Caco-2 (cell line): Measurements from ENCODE around the gene XPO5. TPM values are rescaled to one million over a fixed set of nuclear protein-coding genes. Genes with fewer than 3 reads are reported as not detected.

Experiments
- BruUV-seq: library from RNA; stranded (reverse); fragments of 400-500 nt; replicated peaks from 2 replicates; lab custom pipeline; 2021; lab: Mats Ljungman, UMichigan
- CTCF ChIA-PET: fragments of 300-600 bp; sonication (Branson Sonifier 250); formaldehyde crosslinking; loops from one replicate; lab custom pipeline; 2022; ENCODE audit warnings: antibody characterized with exemption; lab: Charles Lee
- POLR2A ChIA-PET: fragments of 300-600 bp; sonication (Branson Sonifier 250); formaldehyde crosslinking; loops from one replicate; lab custom pipeline; 2022; ENCODE audit warnings: antibody characterized with exemption; lab: Charles Lee
- DNase-seq, 2 experiments: peaks; one replicate each; pipeline versions ENCODE4 v3.0.0 to v3.0.0-alpha.2; 2020 to 2022
- H3K27me3 ChIP-seq: replicated peaks from 2 replicates; pipeline ENCODE4 v1.6.0; 2011; ENCODE audit warnings: low read length; ENCODE audit not compliant: control insufficient read depth, insufficient read depth
- H3K36me3 ChIP-seq: 2 replicates; pipeline ENCODE4 v1.5.1; 2011; ENCODE audit warnings: low read length; ENCODE audit not compliant: control insufficient read depth, insufficient read depth
- H3K4me1 ChIP-seq: fragments of 250-450 bp; sonication (Bioruptor Pico); 2 replicates; pipeline ENCODE4 v1.5.1; 2020; ENCODE audit warnings: mild to moderate bottlenecking
- H3K4me3 ChIP-seq: 2 replicates; pipeline ENCODE4 v1.5.1; 2011; ENCODE audit warnings: low read depth, mild to moderate bottlenecking, control low read depth, low read length
- H3K9me3 ChIP-seq: fragments of 250-450 bp; sonication (Bioruptor Pico); 2 replicates; pipeline ENCODE4 v1.5.1; 2020; ENCODE audit warnings: mild to moderate bottlenecking, moderate library complexity
- H3K27ac Mint-ChIP-seq: one replicate; pipeline ENCODE4 v1.8.0; 2022; ENCODE audit warnings: mixed read lengths; ENCODE audit not compliant: unreplicated experiment
- H3K27me3 Mint-ChIP-seq: one replicate; pipeline ENCODE4 v1.8.0; 2022; ENCODE audit warnings: mixed read lengths; ENCODE audit not compliant: insufficient read depth, unreplicated experiment
- H3K36me3 Mint-ChIP-seq: one replicate; pipeline ENCODE4 v1.8.0; 2022; ENCODE audit warnings: mild to moderate bottlenecking, mixed read lengths; ENCODE audit not compliant: insufficient read depth, unreplicated experiment
- H3K4me1 Mint-ChIP-seq: one replicate; pipeline ENCODE4 v1.8.0; 2022; ENCODE audit warnings: low read depth, mixed read lengths; ENCODE audit not compliant: unreplicated experiment
- H3K4me3 Mint-ChIP-seq: one replicate; pipeline ENCODE4 v1.8.0; 2022; ENCODE audit warnings: mild to moderate bottlenecking, moderate library complexity, mixed read lengths; ENCODE audit not compliant: unreplicated experiment
- H3K9me3 Mint-ChIP-seq: one replicate; pipeline ENCODE4 v1.8.0; 2022; ENCODE audit warnings: mixed read lengths; ENCODE audit not compliant: unreplicated experiment
- CTCF ChIP-seq, 2 experiments: fragments of 200-600 bp in 1 of 2; IDR thresholded peaks; 1 replicate in 1 of 2; 2 replicates in 1 of 2; pipeline versions ENCODE4 v1.5.1 to v1.8.0; 2011 to 2022; ENCODE audit warnings: antibody characterized with exemption in 1 of 2, control low read depth in 1 of 2, inconsistent platforms in 1 of 2, low read depth in 1 of 2, low read length in 1 of 2, mild to moderate bottlenecking in 1 of 2, moderate library complexity in 1 of 2; ENCODE audit not compliant: insufficient read depth in 1 of 2, severe bottlenecking in 1 of 2, unreplicated experiment in 1 of 2
- intact Hi-C: fragments of 100-400 bp; cut with micrococcal nuclease; formaldehyde crosslinking; loops from one replicate; pipeline ENCODE4 v1.10.0; 2022; ENCODE audit not compliant: unreplicated experiment
- total RNA-seq: library from RNA; stranded (reverse); gene quantifications from 2 replicates; pipeline ENCODE4 v1.2.3, GENCODE V29; 2022

Gene XPO5
- total RNA-seq, 1 experiment from 2014 or later: 79.3 TPM

- TF ChIP-seq CTCF (IDR thresholded peaks at IDR 0.05; ENCODE audit: insufficient read depth in 1 of 2, low read depth in 1 of 2, low read length in 1 of 2, severe bottlenecking in 1 of 2, unreplicated experiment in 1 of 2): no peak
- BruUV-seq: no TSS peak
- no peaks in the 10 kb centered on the region for H3K9me3 ChIP-seq
- no peaks in the 10 kb centered on the region for H3K36me3 ChIP-seq
- H3K4me1 Mint-ChIP-seq: peaks cover 6% of the 10 kb centered on the region
- ChIA-PET POLR2A (no interaction called here), CTCF (interaction anchor here (1.2 kb wide), 1 partner anchor 45 kb away, joined by 3 read pairs; no protein-coding TSS in a partner anchor)
- intact Hi-C loops: no loop called here
- no peaks in the 10 kb centered on the region for H3K27me3 ChIP-seq
- DNase-seq: no peak
- H3K4me1 ChIP-seq: 0 out of 2 replicates have a peak, but pooled peaks cover 13% of the 10 kb centered on the region
- H3K4me3 ChIP-seq: no peak overlapping the region
- H3K4me3 Mint-ChIP-seq: no peak overlapping the region
- H3K36me3 Mint-ChIP-seq: peaks cover 5% of the 10 kb centered on the region
- no peak overlapping the region for H3K27ac Mint-ChIP-seq
- H3K9me3 Mint-ChIP-seq: no peaks in the 10 kb centered on the region
- H3K27me3 Mint-ChIP-seq: no peaks in the 10 kb centered on the region
Measured at GRCh38 chr6:43489277-43490072, 86.4 kb downstream of the XPO5 start.

GRCh38 chr6:43488667-43489276 is 87.1 kb downstream of the XPO5 start:
- no peak overlapping the region for H3K4me3 ChIP-seq
- ChIA-PET POLR2A (interaction anchor here (0.7 kb wide), 1 partner anchor 474 kb away, joined by 3 read pairs; no protein-coding TSS in a partner anchor), CTCF (no interaction called here)
- Mint-ChIP-seq H3K27ac (no peak overlapping the region), H3K4me1 (peaks cover 6% of the 10 kb centered on the region), H3K27me3 (no peaks in the 10 kb centered on the region), H3K36me3 (peaks cover 5% of the 10 kb centered on the region), H3K9me3 (no peaks in the 10 kb centered on the region), H3K4me3 (no peak overlapping the region)
- no peaks in the 10 kb centered on the region for H3K9me3 ChIP-seq
- H3K4me1 ChIP-seq: 0 out of 2 replicates have a peak, but pooled peaks cover 8% of the 10 kb centered on the region
- TF ChIP-seq CTCF (IDR thresholded peaks at IDR 0.05; ENCODE audit: insufficient read depth in 1 of 2, low read depth in 1 of 2, low read length in 1 of 2, severe bottlenecking in 1 of 2, unreplicated experiment in 1 of 2): no peak
- no peaks in the 10 kb centered on the region for H3K36me3 ChIP-seq
- H3K27me3 ChIP-seq: no peaks in the 10 kb centered on the region
- intact Hi-C loops: no loop called here
- DNase-seq: no peak
- BruUV-seq: no TSS peak

GRCh38 chr6:43481591-43482236 is 94.1 kb downstream of the XPO5 start:
- Mint-ChIP-seq H3K9me3 (no peaks in the 10 kb centered on the region), H3K36me3 (peaks cover 12% of the 10 kb centered on the region), H3K27ac (no peak overlapping the region), H3K27me3 (no peaks in the 10 kb centered on the region), H3K4me1 (peaks cover 20% of the 10 kb centered on the region), H3K4me3 (no peak overlapping the region)
- ChIA-PET CTCF (no interaction called here), POLR2A (no interaction called here)
- Histone ChIP-seq H3K4me1 (peaks cover 14% of the 10 kb centered on the region; the same call in 1 of the 2 replicates), H3K36me3 (no peaks in the 10 kb centered on the region), H3K4me3 (no peak overlapping the region), H3K27me3 (no peaks in the 10 kb centered on the region), H3K9me3 (no peaks in the 10 kb centered on the region)
- DNase-seq: no peak
- intact Hi-C loops: no loop called here
- TSS peak; percentile 1 for BruUV-seq
- TF ChIP-seq CTCF (IDR thresholded peaks at IDR 0.05; ENCODE audit: insufficient read depth in 1 of 2, low read depth in 1 of 2, low read length in 1 of 2, severe bottlenecking in 1 of 2, unreplicated experiment in 1 of 2): no peak
